Esophagus muscularis mucosa (tissue), 4 donors: Measurements from ENCODE around the gene GRAMD2B.

Source experiments
- CTCF ChIP-seq, 3 experiments: fragments of 200-600 bp in 2 of 3; fragments of 450-650 bp in 1 of 3; sonication (generic) in 2 of 3; IDR thresholded peaks; one replicate each; pipeline ENCODE4 v1.5.1; 2017 to 2019; ENCODE audit warnings: antibody characterized with exemption in 3 of 3, mild to moderate bottlenecking in 2 of 3, moderate library complexity in 1 of 3
- EP300 ChIP-seq: sonication (generic); formaldehyde crosslinking; IDR thresholded peaks from one replicate; pipeline ENCODE4 v1.6.1; 2017; ENCODE audit warnings: antibody characterized with exemption
- POLR2AphosphoS5 ChIP-seq, 2 donors: sonication (generic); formaldehyde crosslinking; IDR thresholded peaks; one replicate each; pipeline ENCODE4 v1.6.1; 2017; ENCODE audit warnings: antibody characterized with exemption in 2 of 2

- TF ChIP-seq POLR2AphosphoS5 (IDR thresholded peaks at IDR 0.05): no peak
- TF ChIP-seq CTCF (IDR thresholded peaks at IDR 0.05): no peak
- no peak for TF ChIP-seq EP300
Observed at GRCh38 chr5:126481243-126481642, 58.0 kb downstream of the GRAMD2B start.
